ENCODE measurements around the gene BACE2. TPM values are rescaled to one million over a fixed set of nuclear protein-coding genes. Genes with fewer than 3 reads are reported as not detected.

The BACE2 gene
- total RNA-seq, 4 donors from 2014 or later = 59.0 to 89.1 (median 68.1) TPM

GRCh38 chr21:41176846-41177245 lies 8.9 kb downstream of the BACE2 start:
- WGBS, 2 donors = 73 to 84% methylated on average over 3 of the region's 3 CpGs

GRCh38 chr21:41180752-41181151 lies 12.8 kb downstream of the BACE2 start:
- Histone ChIP-seq H3K4me1 (peaks cover under 1 to 13% of the 10 kb centered on the region in 2 donors), H3K9me3 (no peaks in the 10 kb centered on the region), H3K36me3 (no peaks in the 10 kb centered on the region), H3K27me3 (no peaks in the 10 kb centered on the region), H3K4me3 (replicated peaks in 1 of 3) (no peak overlapping the region), H3K27ac (no peak overlapping the region)
- TF ChIP-seq POLR2A (IDR thresholded peaks at IDR 0.05) (no peak), CTCF (IDR thresholded peaks at IDR 0.05) (no peak)
- intact Hi-C loops (cut with DNase I) = no loop called here
- 59 to 66% methylated on average over 4 of the region's 4 CpGs for WGBS, 2 donors
- DNase-seq = no peak

More at GRCh38 chr21:41176846-41177245, 8.9 kb downstream of the BACE2 start:
- H3K27ac ChIP-seq = no peak overlapping the region
- H3K36me3 ChIP-seq = no peaks in the 10 kb centered on the region
- intact Hi-C loops (cut with DNase I) = no loop called here
- TF ChIP-seq CTCF (IDR thresholded peaks at IDR 0.05) = no peak
- TF ChIP-seq POLR2A (IDR thresholded peaks at IDR 0.05) = no peak
- no peak overlapping the region for H3K4me3 ChIP-seq (replicated peaks in 1 of 3)
- H3K27me3 ChIP-seq = no peaks in the 10 kb centered on the region
- peaks cover 17 to 26% of the 10 kb centered on the region in 2 donors for H3K4me1 ChIP-seq
- no peaks in the 10 kb centered on the region for H3K9me3 ChIP-seq
- DNase-seq = no peak

DNA sequence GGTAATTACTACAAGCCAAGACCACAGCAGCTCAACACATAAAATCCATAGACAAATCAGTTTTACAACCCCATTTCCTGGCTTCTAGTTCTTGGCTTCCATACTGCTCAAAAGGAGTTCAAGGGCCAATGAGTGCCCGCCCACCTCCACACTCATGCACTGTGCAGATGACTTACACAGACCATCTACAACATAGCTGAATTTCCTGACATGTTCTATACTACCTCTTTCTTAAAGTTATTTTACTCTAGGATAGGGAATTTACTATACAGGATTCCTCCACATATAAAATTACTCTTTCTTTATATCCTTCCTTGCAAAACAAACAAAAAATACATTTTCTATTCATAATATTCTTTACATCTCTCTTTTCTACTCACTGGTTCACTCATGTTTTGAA lies 14.6 kb downstream of the BACE2 start:
- WGBS, 2 donors = 90 to 100% methylated on average over 1 of the region's 1 CpG
- H3K27me3 ChIP-seq = no peaks in the 10 kb centered on the region
- no peak for DNase-seq
- peaks cover 0 to 18% of the 10 kb centered on the region in 2 donors for H3K4me1 ChIP-seq
- no peak overlapping the region for H3K27ac ChIP-seq
- H3K9me3 ChIP-seq = no peaks in the 10 kb centered on the region
- H3K4me3 ChIP-seq (replicated peaks in 1 of 3) = no peak overlapping the region
- TF ChIP-seq POLR2A (IDR thresholded peaks at IDR 0.05) (no peak), CTCF (IDR thresholded peaks at IDR 0.05) (no peak)
- H3K36me3 ChIP-seq = no peaks in the 10 kb centered on the region
- intact Hi-C loops (cut with DNase I) = no loop called here

DNA sequence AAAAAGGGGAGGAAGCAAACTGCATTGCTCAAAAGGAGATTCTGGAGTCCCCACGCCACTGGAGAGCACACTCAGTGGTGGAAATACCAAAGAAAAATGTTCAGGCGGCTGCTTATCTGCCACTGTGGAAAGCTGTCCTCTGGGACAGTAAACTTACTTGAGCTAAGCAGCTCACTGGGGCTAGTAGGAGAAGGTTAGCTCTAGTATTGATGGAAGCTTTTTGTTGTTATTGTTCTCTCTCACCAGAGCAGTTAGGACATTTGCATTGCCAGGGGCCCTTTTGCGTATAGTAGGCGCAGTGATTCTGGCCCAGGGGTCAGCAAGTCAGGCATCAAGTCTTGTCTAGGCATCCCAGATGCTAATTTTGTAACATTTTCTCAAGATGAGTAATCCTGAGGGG lies 15.6 kb downstream of the BACE2 start:
- H3K4me1 ChIP-seq = peaks cover 0 to 18% of the 10 kb centered on the region in 2 donors
- no peak for TF ChIP-seq CTCF (IDR thresholded peaks at IDR 0.05)
- no peak for TF ChIP-seq POLR2A (IDR thresholded peaks at IDR 0.05)
- H3K27me3 ChIP-seq = no peaks in the 10 kb centered on the region
- intact Hi-C loops (cut with DNase I) = no loop called here
- no peak overlapping the region for H3K27ac ChIP-seq
- no peaks in the 10 kb centered on the region for H3K9me3 ChIP-seq
- H3K36me3 ChIP-seq = no peaks in the 10 kb centered on the region
- no peak for DNase-seq
- no peak overlapping the region for H3K4me3 ChIP-seq (replicated peaks in 1 of 3)
- 87 to 88% methylated on average over 4 of the region's 4 CpGs for WGBS, 2 donors

DNA sequence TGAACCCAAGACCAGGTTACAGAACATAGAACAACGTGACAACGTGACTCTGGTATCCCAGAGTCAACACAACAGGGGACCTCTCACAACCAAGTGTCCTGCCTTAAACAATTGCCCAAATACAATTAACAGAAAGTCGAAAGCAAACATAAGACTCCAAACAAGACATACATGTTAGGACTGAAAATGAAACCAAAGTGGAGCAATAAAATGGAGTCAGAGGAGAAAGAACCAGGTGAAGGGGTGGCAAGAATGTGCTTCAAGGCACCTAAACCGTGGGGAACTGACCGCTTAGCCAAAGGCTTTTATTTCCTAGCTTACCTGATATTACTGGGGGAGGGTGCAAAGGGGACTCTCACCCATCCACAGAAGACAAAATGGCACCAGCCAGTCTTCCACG lies 17.8 kb downstream of the BACE2 start:
- H3K27ac ChIP-seq = no peak overlapping the region
- intact Hi-C loops (cut with DNase I) = no loop called here

More for the DNA sequence above, 17.8 kb downstream of the BACE2 start:
- DNase-seq = no peak
- Histone ChIP-seq H3K4me1 (peaks cover 0 to 11% of the 10 kb centered on the region in 2 donors), H3K36me3 (no peaks in the 10 kb centered on the region), H3K4me3 (replicated peaks in 1 of 3) (no peak overlapping the region), H3K27me3 (no peaks in the 10 kb centered on the region), H3K9me3 (no peaks in the 10 kb centered on the region)
- WGBS, 2 donors = 91 to 96% methylated on average over 6 of the region's 6 CpGs
- TF ChIP-seq CTCF (IDR thresholded peaks at IDR 0.05) (no peak), POLR2A (IDR thresholded peaks at IDR 0.05) (no peak)

All from thyroid gland (tissue), 4 donors.